Measurements from ENCODE around the gene ZCCHC8.

- TF ChIP-seq EP300 (IDR thresholded peaks at IDR 0.05) (no peak), CTCF (IDR thresholded peaks at IDR 0.05) (no peak)
These were observed 13.8 kb downstream of the ZCCHC8 start for GRCh38 chr12:122486805-122487426.

Measured in upper lobe of left lung (tissue), 4 donors.